Lower leg skin (tissue), 4 donors: ENCODE data around the gene OR52I1. TPM values are rescaled to one million over a fixed set of nuclear protein-coding genes. Genes with fewer than 3 reads are reported as not detected.

ENCODE experiments used
- DNase-seq, 2 donors: peaks; one replicate each; pipeline ENCODE4 v3.0.0-alpha.2; 2019; ENCODE audit warnings: low spot score in 2 of 2
- H3K4me3 ChIP-seq: fragments of 200-600 bp; sonication (generic); 2 replicates; pipeline ENCODE4 v1.5.1; 2017; ENCODE audit warnings: mild to moderate bottlenecking, low read depth; ENCODE audit not compliant: poor library complexity, severe bottlenecking
- POLR2A ChIP-seq, 2 donors: fragments of 450-650 bp; IDR thresholded peaks; one replicate each; pipeline ENCODE4 v1.6.1; 2016 to 2017; ENCODE audit warnings: antibody characterized with exemption in 2 of 2, mild to moderate bottlenecking in 1 of 2, moderate library complexity in 1 of 2
- WGBS, 2 donors: methylation state at CpG; one replicate each; pipeline ENCODE4 v1.1.5; 2018; 5-methylcytosine and 5-hydroxymethylcytosine counted together
- intact Hi-C: fragments of 100-400 bp; cut with DNase I; formaldehyde crosslinking; loops from one replicate; pipeline ENCODE4 v1.15.0; 2023; ENCODE audit warnings: low total_unique reads
- total RNA-seq, 4 donors: library from RNA; depleted of rRNA; stranded (reverse); fragments of >200 nt; gene quantifications; one replicate each; pipeline ENCODE4 v1.1.0, GENCODE V29; 2016
- TF ChIP-seq, protein P1 (sequence below), 3 donors: fragments of 450-650 bp; IDR thresholded peaks; one replicate each; pipeline ENCODE4 v1.5.1; 2016; ENCODE audit warnings: antibody characterized with exemption in 3 of 3, mild to moderate bottlenecking in 3 of 3, moderate library complexity in 2 of 3

Gene OR52I1
- total RNA-seq, 4 donors from 2014 or later, result not detected

DNA sequence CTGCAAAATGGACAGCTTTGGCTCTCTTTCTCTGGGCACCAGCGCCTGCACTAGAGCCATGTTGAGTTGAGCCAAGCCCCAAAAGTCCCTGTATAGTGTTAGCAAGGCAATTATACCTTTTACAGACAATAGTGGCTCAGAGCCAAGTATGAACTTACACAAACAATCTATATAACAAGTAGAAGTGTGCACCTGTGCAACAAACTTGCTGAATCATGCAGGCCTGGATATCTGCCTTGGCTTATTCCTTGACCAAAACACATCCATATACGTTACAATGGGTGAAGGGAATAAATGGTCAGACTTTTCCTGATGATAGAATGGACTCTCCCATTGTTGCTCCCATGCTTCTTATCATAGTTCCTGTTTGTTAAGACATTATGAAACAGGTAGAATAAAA lies 16.1 kb upstream of the OR52I1 start:
- intact Hi-C loops, result no loop called here
- WGBS, 2 donors, result 58 to 75% methylated on average over 2 of the region's 2 CpGs
- no peak overlapping the region for H3K4me3 ChIP-seq
- DNase-seq, result no peak
- TF ChIP-seq, protein P1, sequence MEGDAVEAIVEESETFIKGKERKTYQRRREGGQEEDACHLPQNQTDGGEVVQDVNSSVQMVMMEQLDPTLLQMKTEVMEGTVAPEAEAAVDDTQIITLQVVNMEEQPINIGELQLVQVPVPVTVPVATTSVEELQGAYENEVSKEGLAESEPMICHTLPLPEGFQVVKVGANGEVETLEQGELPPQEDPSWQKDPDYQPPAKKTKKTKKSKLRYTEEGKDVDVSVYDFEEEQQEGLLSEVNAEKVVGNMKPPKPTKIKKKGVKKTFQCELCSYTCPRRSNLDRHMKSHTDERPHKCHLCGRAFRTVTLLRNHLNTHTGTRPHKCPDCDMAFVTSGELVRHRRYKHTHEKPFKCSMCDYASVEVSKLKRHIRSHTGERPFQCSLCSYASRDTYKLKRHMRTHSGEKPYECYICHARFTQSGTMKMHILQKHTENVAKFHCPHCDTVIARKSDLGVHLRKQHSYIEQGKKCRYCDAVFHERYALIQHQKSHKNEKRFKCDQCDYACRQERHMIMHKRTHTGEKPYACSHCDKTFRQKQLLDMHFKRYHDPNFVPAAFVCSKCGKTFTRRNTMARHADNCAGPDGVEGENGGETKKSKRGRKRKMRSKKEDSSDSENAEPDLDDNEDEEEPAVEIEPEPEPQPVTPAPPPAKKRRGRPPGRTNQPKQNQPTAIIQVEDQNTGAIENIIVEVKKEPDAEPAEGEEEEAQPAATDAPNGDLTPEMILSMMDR (IDR thresholded peaks at IDR 0.05), result no peak
- TF ChIP-seq POLR2A (IDR thresholded peaks at IDR 0.05), result no peak

DNA sequence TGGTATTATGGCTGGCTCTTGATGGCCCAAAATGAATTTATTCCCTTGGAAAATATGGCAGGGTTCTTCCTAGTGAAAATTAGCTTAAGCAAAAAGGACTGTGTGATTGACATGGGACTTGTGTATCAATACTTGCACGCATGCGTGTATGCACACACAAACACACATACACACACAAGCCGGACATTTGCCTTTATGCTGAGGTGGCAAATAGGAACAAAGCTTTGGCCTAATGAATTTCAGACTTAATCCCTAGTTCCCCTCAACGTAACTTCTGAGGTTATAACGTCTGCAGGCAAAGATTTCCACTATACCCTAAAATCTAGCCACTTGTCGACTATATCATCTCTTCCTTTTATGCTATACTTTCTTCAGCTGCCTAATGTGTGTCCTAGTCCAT lies 15.2 kb upstream of the OR52I1 start:
- no peak for DNase-seq
- 83 to 87% methylated on average over 6 of the region's 6 CpGs for WGBS, 2 donors
- intact Hi-C loops, result no loop called here
- H3K4me3 ChIP-seq, result no peak overlapping the region
- no peak for TF ChIP-seq POLR2A (IDR thresholded peaks at IDR 0.05)

DNA sequence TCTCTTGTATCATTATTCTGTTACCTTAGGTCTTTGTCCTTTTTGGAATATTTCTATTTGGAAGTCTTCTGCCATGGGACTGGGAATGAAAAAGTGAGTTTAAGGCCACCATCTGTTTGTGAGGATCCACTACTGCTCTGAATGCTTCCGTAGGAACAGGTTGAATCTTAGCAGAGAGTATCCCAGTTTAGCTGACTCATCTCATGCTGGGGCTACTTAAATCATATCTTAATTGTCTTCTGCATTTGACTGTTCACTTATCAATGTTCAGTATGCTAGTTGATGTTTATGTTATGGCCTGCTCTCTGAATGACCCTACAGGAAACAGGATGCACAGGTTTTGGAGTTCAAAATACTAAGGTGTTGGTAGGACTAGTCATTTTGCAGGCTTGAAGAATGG lies 13.7 kb upstream of the OR52I1 start:
- no peak for TF ChIP-seq POLR2A (IDR thresholded peaks at IDR 0.05)
- TF ChIP-seq, protein P1 (IDR thresholded peaks at IDR 0.05), result no peak
- intact Hi-C loops, result no loop called here
- no peak overlapping the region for H3K4me3 ChIP-seq
- no peak for DNase-seq
- WGBS, 2 donors, result 78 to 84% methylated on average over 1 of the region's 1 CpG

DNA sequence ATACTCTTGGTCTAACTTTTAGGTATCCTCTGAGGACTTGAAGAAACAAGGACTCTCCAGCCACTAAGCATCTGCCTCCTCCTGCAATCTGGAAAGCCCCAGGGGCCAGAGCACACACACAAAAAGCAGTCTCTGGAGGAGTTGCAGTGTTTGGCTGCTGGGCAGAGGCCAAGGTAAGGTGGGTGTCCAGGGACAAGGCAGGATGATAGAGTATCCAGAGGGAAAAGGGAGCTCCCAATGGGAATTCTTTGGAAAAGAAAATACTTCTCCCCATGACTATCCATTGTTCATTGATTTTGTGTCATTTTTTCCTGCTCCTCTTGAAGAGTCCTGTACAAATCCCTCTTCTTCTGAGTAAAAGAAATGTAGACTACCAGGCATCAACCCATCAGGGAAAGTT lies 12.4 kb upstream of the OR52I1 start, which contains the start of gene OR52I2:
Gene OR52I2, plus strand, starts transcription at position 301 of the 400 bp plus-strand sequence.
- TF ChIP-seq POLR2A (IDR thresholded peaks at IDR 0.05), result no peak
- TF ChIP-seq, protein P1 (IDR thresholded peaks at IDR 0.05), result no peak
- intact Hi-C loops, result no loop called here
- no peak for DNase-seq
- no peak within 1 kb of the TSS for H3K4me3 ChIP-seq

- intact Hi-C loops, result no loop called here
- no peak for DNase-seq
- no peak overlapping the region for H3K4me3 ChIP-seq
- 73 to 76% methylated on average over 3 of the region's 3 CpGs for WGBS, 2 donors
- TF ChIP-seq POLR2A (IDR thresholded peaks at IDR 0.05), result no peak
Measured at GRCh38 chr11:4589017-4589416, 4.8 kb upstream of the OR52I1 start.

DNA sequence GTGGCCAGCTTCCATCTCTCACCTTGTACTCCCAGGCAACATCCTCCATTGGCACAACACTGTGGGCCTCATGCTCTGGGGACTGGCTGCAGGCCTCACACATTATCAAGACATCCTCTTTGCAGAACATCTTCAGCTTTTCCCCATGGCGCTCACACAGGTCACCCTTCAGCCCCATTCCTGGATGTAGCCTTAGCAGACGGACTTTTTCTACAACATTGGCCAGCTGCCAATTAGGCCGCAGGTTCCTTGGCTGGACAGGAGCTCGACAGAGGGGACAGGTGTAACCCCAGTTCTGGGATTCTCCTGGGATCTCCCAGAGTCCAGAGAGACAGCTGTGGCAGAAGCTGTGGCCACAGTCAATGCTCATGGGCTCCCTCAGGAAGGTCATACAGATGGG lies 11.2 kb downstream of the OR52I1 start:
- intact Hi-C loops, result no loop called here
- DNase-seq, result no peak
- 95 to 98% methylated on average over 4 of the region's 4 CpGs for WGBS, 2 donors
- H3K4me3 ChIP-seq, result no peak overlapping the region
- TF ChIP-seq POLR2A (IDR thresholded peaks at IDR 0.05), result no peak
- TF ChIP-seq, protein P1 (IDR thresholded peaks at IDR 0.05), result no peak

- intact Hi-C loops, result no loop called here
- no peak for DNase-seq
- H3K4me3 ChIP-seq, result no peak overlapping the region
- no peak for TF ChIP-seq POLR2A (IDR thresholded peaks at IDR 0.05)
- TF ChIP-seq, protein P1 (IDR thresholded peaks at IDR 0.05), result no peak
- 53 to 56% methylated on average over 1 of the region's 1 CpG for WGBS, 2 donors
Measured at GRCh38 chr11:4606231-4607015, 12.6 kb downstream of the OR52I1 start.
